ENCODE results near the gene ALKBH7.

- TF ChIP-seq EZH2 (IDR thresholded peaks at IDR 0.05; ENCODE audit: low read length, missing control alignments): no peak
- peak in 1 of 2 donors; percentile 21 for TF ChIP-seq CTCF (conservative IDR thresholded peaks at IDR 0.05 in 1 of 2, IDR thresholded peaks at IDR 0.05 in 1 of 2; ENCODE audit: low read depth in 1 of 2, low read length in 2 of 2)
Measured at GRCh38 chr19:6393074-6393982, 20.7 kb downstream of the ALKBH7 start, which contains the start of gene GTF2F1.
